ENCODE results near the gene CD99L2.

The CD99L2 gene

GRCh38 chrX:150775569-150776350 is 122.7 kb downstream of the CD99L2 start:
- no peak for DNase-seq

- DNase-seq, result no peak
Measured at GRCh38 chrX:150774798-150775568, 123.5 kb downstream of the CD99L2 start.

- DNase-seq, result no peak
Measured at GRCh38 chrX:150773634-150774033, 124.8 kb downstream of the CD99L2 start.

- DNase-seq, result no peak
Measured at GRCh38 chrX:150773117-150773516, 125.4 kb downstream of the CD99L2 start.

GRCh38 chrX:150772150-150772970 is 126.1 kb downstream of the CD99L2 start:
- DNase-seq, result peak; percentile 47

- no peak for DNase-seq
Measured at GRCh38 chrX:150771116-150771515, 127.4 kb downstream of the CD99L2 start.

GRCh38 chrX:150770623-150771022 is 127.8 kb downstream of the CD99L2 start:
- no peak for DNase-seq

GRCh38 chrX:150769408-150769807 is 129.1 kb downstream of the CD99L2 start:
- no peak for DNase-seq

GRCh38 chrX:150768580-150769190 is 129.8 kb downstream of the CD99L2 start:
- DNase-seq, result no peak

- no peak for DNase-seq
Measured at GRCh38 chrX:150768132-150768485, 130.4 kb downstream of the CD99L2 start.

- DNase-seq, result no peak
Measured at GRCh38 chrX:150767475-150768131, 130.9 kb downstream of the CD99L2 start.

GRCh38 chrX:150767045-150767395 is 131.4 kb downstream of the CD99L2 start:
- no peak for DNase-seq

- no peak for DNase-seq
Measured at GRCh38 chrX:150766351-150767044, 132.0 kb downstream of the CD99L2 start.

GRCh38 chrX:150765782-150766350 is 132.6 kb downstream of the CD99L2 start:
- DNase-seq, result no peak

- DNase-seq, result no peak
Measured at GRCh38 chrX:150765237-150765636, 133.2 kb downstream of the CD99L2 start.

- no peak for DNase-seq
Measured at GRCh38 chrX:150763810-150764209, 134.7 kb downstream of the CD99L2 start.

GRCh38 chrX:150763303-150763797 is 135.1 kb downstream of the CD99L2 start:
- no peak for DNase-seq

GRCh38 chrX:150762258-150763165 is 136.0 kb downstream of the CD99L2 start:
- DNase-seq, result no peak

GRCh38 chrX:150761819-150762216 is 136.7 kb downstream of the CD99L2 start:
- no peak for DNase-seq

GRCh38 chrX:150761176-150761818 is 137.2 kb downstream of the CD99L2 start:
- DNase-seq, result no peak
